C4-2B (cell line): ENCODE results near the gene PACSIN1.

Source experiments
- CTCF ChIP-seq: fragments of 450-650 bp; conservative IDR thresholded peaks from 2 replicates; pipeline ENCODE4 v1.5.1; 2017; ENCODE audit warnings: mild to moderate bottlenecking
- ZFX ChIP-seq: fragments of 450-650 bp; IDR thresholded peaks from 2 replicates; pipeline ENCODE4 v1.6.1; 2017

- TF ChIP-seq CTCF, result no peak
- TF ChIP-seq ZFX, result no peak
Measured at GRCh38 chr6:34518669-34519365, 52.9 kb downstream of the PACSIN1 start.
